A172 (cell line): ENCODE measurements around the gene LAPTM5. TPM values are rescaled to one million over a fixed set of nuclear protein-coding genes. Genes with fewer than 3 reads are reported as not detected.

Source experiments
- total RNA-seq: library from RNA; depleted of rRNA; stranded (reverse); fragments of >200 nt; shearing (Covaris generic); gene quantifications from 2 replicates; pipeline ENCODE4 v1.2.3, GENCODE V29; 2014; rRNA removed

Gene LAPTM5
- total RNA-seq, 1 experiment from 2014 or later: not detected

Other genes with a start within 250 kb of the LAPTM5 start
- not detected in 2 replicates for gene MATN1, start 34.2 kb downstream of the LAPTM5 start, total RNA-seq
- 10.2 and 18.4 TPM in 2 replicates for gene SDC3, start 151.0 kb upstream of the LAPTM5 start, total RNA-seq